ENCODE results near the gene TNFRSF19.
"Not testable (repeated sequence)": the region's sequence is repeated elsewhere in the genome, so short reads cannot be mapped to it uniquely, and the experiment has no call there.

TNFRSF19 gene

GRCh38 chr13:23677679-23678288 lies 107.6 kb downstream of the TNFRSF19 start:
- in situ Hi-C loops (cut with MboI; ENCODE audit: low sequenced_read_pairs): not testable (repeated sequence)

GRCh38 chr13:23678795-23679194 lies 108.6 kb downstream of the TNFRSF19 start:
- in situ Hi-C loops (cut with MboI; ENCODE audit: low sequenced_read_pairs): no loop called here

DNA sequence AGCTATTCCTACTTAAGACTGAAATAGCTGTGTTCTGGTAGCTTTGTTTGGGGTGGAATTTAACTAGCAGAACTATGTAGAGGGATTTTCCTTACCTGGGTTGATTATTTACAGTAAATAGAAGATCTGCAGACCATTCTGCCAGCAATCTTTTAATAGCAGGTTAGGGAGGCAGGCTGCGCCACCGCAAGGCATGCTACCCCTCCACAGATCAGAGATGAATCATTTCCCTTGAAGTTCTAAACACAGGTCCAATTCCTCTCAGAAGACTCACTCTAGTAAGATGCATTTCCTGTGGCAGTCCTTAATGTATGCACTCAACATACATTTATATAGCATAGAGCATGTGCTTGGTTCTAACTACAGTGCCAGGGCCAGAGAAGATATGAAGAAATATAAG lies 109.0 kb downstream of the TNFRSF19 start:
- in situ Hi-C loops (cut with MboI; ENCODE audit: low sequenced_read_pairs): no loop called here

- in situ Hi-C loops (cut with MboI; ENCODE audit: low sequenced_read_pairs): no loop called here
Observed at GRCh38 chr13:23680845-23681669, 110.8 kb downstream of the TNFRSF19 start.

- in situ Hi-C loops (cut with MboI; ENCODE audit: low sequenced_read_pairs): no loop called here
Observed at GRCh38 chr13:23683084-23683483, 112.9 kb downstream of the TNFRSF19 start.

- in situ Hi-C loops (cut with MboI; ENCODE audit: low sequenced_read_pairs): no loop called here
Observed at GRCh38 chr13:23684647-23685046, 114.4 kb downstream of the TNFRSF19 start.

- in situ Hi-C loops (cut with MboI; ENCODE audit: low sequenced_read_pairs): no loop called here
Observed at GRCh38 chr13:23685416-23685815, 115.2 kb downstream of the TNFRSF19 start.

DNA sequence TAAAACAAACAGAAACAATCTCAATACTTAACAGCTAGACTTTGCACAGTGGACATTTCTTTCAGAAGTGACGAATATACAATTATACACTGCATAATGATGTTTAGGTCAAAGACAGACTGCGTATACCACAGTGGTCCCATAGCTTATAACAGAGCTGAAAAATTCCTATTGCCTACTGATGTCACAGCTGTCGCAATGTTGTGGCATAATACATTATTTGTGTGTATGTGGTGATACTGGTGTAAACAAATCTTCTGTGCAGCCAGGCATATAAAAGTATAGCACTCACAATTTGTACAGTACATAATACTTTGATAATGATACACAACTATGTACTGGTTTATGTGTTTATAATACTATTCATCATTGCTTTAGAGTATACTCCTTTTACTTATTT lies 116.7 kb downstream of the TNFRSF19 start:
- in situ Hi-C loops (cut with MboI; ENCODE audit: low sequenced_read_pairs): no loop called here

DNA sequence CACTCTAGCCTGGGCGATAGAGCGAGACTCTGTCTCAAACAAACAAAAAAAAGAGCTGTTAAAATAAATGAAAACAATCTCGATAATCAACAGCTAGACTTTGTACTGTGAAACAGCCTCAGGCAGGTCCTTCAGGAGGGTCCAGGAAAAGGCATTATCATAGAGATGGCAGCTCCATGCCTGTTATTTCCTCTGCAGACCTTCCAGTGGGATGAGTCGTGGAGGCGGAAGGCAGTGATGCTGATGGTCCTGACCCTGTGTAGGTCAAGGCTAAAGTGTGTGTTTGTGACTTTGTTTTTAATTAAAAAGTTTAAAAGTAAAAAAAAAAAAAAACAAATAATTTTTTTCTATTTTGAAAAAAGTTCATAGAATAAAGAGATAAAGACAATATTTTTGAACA lies 117.4 kb downstream of the TNFRSF19 start:
- in situ Hi-C loops (cut with MboI; ENCODE audit: low sequenced_read_pairs): no loop called here

DNA sequence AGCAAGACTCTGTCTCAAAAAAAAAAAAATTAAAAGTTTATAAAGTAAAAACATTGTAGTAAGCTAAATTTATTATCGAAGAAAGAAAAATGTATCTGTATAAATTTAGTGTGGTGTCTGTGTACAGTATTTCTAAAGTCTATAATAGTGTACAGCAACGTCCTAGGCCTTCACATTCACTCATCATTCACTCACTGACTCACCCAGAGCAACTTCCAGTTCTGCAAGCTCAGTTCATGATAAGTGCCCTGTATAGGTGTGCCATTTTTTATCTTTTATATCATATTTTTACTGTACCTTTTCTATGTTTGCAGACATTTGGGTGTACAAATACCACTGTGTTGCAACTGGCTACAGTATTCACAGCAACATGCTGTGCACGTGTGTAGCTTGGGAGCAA lies 118.1 kb downstream of the TNFRSF19 start:
- in situ Hi-C loops (cut with MboI; ENCODE audit: low sequenced_read_pairs): no loop called here

GRCh38 chr13:23690668-23691067 lies 120.5 kb downstream of the TNFRSF19 start:
- in situ Hi-C loops (cut with MboI; ENCODE audit: low sequenced_read_pairs): no loop called here

DNA sequence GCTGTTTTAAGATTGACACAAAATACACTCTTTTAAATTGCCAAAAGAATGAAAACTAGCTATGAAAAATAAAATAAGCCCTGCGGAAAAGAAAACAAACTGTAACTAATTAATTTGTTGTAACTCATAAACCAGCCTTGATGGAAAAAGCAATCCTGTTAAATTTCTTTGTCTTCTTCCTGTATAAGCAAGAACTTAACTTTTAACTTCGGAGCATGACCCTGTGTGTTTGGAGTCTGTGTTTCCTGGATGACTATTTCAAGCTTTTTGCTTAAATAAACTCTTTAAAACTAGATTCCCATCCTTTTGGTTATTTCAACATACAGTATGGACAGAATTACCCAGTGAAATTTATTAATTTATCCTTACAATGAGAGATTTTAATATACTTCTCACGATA lies 122.6 kb downstream of the TNFRSF19 start:
- in situ Hi-C loops (cut with MboI; ENCODE audit: low sequenced_read_pairs): no loop called here

DNA sequence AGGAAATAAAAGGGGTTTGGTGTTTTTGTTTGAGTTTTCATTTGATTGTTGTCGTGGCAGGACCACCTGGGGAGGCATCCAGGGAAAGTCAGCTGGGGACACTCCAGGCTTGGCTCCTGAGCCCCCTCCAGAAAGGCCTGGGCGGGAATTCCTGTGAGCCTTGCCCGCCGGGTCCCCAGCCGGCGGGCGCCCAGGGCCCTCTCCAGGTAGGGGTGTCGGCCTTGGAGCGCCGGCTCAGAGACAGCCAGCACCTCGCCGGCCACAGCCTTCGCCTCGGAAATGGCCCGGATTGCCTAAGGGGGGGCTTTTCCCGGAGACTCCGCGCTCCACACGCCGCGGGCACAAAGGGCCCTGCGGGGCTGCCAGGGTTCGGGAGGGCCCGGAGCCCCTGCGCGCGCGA lies 125.0 kb downstream of the TNFRSF19 start:
- in situ Hi-C loops (cut with MboI; ENCODE audit: low sequenced_read_pairs): no loop called here

DNA sequence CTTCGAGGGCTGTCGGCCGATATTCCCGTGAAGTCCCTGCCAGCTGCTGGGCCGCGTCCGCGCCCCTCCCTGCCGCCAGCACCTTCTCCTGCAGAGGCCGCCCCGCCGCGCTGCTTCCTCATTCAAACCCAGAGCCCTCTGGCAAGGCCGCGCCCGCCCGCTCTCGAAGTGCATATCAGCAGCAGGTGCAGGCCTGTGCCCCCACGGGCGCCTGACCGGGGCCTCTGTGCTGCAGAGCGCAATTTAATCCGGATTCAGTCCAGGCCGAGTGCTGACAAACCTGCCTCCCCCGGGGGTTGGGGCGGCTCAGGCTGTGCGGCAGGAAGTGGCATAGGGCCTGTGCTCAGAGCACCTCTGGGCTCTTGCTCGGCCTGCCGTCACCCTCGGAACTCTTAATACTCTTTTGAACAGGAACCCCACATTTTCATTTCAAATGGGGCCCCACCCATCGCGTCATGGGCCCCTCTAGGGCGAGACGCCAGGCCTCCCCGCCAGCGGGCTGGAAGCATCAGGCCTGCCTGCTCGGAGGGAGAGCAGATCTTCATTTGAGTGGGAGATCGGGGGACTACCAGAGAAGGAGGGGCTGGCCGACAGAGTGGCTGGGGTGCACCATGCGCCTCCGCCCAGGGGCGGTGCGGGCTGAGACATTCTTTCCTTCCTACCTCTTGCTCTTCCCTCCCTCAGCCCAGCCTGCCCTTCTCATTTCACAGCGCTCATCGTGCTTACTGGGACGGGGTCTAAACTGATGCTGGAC lies 125.7 kb downstream of the TNFRSF19 start:
- in situ Hi-C loops (cut with MboI; ENCODE audit: low sequenced_read_pairs): no loop called here

DNA sequence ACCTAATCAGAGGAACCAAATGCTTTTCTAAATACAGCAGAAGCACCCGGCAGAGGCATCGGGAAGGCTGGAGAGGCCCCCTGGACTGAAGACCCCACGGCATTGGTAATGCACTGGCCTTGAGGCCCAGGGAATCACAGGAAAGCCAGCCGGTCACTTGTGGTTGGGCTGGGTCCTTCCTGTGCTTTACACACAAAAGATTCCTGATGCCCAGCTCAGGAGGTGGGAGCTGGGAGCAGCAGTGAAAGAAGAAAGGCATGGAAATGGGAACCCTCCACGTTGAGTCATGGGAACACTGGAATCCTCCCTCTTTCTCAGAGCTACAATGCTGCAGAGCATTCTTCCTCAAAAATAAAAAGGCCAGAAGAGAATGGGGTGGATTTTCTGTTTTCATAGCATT lies 126.4 kb downstream of the TNFRSF19 start:
- in situ Hi-C loops (cut with MboI; ENCODE audit: low sequenced_read_pairs): no loop called here

DNA sequence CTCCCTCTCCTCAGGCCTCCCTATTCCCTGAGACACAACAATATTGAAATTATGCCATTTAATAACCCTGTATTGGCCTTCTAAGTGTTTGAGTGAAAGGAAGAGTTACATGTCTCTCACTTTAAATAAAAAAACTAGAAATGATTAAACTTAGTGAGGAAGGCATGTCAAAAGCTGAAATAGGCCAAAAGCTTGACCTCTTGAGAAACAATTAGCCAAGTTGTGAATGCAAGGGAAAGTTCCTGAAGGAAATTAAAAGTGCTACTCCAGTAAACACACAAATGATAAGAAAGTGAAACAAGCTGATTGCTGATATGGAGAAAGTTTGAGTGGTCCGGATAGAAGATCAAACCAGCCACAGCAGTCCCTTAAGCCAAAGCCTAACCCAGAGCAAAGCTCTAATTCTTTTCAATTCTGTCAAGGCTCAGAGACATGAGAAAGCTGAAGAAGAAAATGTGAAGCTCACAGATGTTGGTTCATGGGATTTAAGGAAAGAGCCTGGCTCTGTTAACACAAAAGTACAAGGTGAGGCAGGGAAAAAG lies 127.6 kb downstream of the TNFRSF19 start:
- in situ Hi-C loops (cut with MboI; ENCODE audit: low sequenced_read_pairs): no loop called here

GRCh38 chr13:23699271-23699670 lies 129.1 kb downstream of the TNFRSF19 start:
- in situ Hi-C loops (cut with MboI; ENCODE audit: low sequenced_read_pairs): no loop called here

DNA sequence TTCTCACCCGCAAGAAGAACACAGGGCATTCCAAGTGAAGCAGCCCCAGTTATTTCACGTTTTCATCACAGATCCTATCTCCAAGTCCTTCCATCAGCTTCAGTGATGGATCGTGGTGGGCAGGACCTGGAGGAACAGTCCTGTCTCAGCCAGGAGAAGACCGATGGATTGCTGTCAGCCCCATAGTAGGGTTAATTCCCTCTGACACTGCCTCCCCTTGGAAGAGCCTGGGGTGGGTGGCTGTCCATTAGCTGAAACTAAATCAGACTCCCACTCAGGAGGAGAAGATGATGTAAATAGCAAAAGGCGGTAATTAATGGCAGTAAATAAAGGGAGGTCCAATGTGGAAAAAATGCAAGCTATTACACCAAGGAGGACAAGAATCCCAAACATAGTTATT lies 131.0 kb downstream of the TNFRSF19 start:
- in situ Hi-C loops (cut with MboI; ENCODE audit: low sequenced_read_pairs): no loop called here

DNA sequence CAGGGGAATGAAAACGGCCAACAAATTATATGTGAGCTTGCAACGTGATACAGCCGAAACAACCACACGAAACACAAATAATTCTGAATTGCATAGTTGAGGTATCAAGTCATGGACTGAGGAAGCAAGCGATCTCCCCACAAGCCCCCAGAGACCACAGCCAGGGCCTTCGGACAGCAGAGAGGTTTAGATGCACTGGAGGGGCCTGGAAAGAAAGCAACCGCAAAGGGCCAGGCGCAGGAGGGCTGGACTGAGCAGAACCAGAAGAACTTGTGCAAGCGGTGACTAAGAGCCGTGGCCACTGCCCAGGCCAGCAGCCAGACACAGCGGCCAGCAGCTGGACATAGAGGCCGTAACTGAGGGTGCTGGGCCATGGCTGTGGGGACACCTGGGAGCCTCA lies 131.4 kb downstream of the TNFRSF19 start:
- in situ Hi-C loops (cut with MboI; ENCODE audit: low sequenced_read_pairs): no loop called here

GRCh38 chr13:23703246-23703860 lies 133.1 kb downstream of the TNFRSF19 start:
- in situ Hi-C loops (cut with MboI; ENCODE audit: low sequenced_read_pairs): no loop called here

GRCh38 chr13:23705583-23705982 lies 135.4 kb downstream of the TNFRSF19 start:
- in situ Hi-C loops (cut with MboI; ENCODE audit: low sequenced_read_pairs): no loop called here
